Tibial nerve (tissue), 3 donors: ENCODE data around the gene SCAF4.

Experiments used
- POLR2A ChIP-seq, 2 donors: fragments of 450-650 bp; IDR thresholded peaks; one replicate each; pipeline ENCODE4 v1.6.1; 2017; ENCODE audit warnings: antibody characterized with exemption in 2 of 2, mild to moderate bottlenecking in 2 of 2, moderate library complexity in 2 of 2
- TF ChIP-seq, protein P1 (sequence below), 5 experiments: fragments of 200-600 bp in 3 of 5; fragments of 450-650 bp in 2 of 5; sonication (generic) in 3 of 5; IDR thresholded peaks; one replicate each; pipeline ENCODE4 v1.5.1; 2016 to 2019; ENCODE audit warnings: antibody characterized with exemption in 5 of 5, mild to moderate bottlenecking in 3 of 5, moderate library complexity in 2 of 5

DNA sequence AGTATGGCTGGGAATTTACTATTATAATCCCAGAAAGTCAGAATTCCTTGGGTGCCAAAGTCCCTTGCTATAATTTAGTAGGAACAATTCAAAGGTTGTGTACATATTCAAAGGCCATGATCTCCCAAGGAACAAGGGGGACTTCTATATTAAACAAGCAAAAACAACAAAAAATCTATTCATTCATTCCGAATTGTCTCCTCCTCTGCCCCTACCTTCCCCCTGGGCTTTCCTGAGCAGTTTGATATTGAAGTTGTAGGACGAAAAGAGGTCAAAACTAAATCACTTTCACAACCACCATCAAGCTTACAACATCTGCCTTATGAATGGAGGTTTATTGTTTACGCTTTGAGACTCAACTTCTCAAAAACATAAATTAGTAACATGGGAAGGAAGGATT lies 107.7 kb downstream of the SCAF4 start:
- TF ChIP-seq, protein P1, sequence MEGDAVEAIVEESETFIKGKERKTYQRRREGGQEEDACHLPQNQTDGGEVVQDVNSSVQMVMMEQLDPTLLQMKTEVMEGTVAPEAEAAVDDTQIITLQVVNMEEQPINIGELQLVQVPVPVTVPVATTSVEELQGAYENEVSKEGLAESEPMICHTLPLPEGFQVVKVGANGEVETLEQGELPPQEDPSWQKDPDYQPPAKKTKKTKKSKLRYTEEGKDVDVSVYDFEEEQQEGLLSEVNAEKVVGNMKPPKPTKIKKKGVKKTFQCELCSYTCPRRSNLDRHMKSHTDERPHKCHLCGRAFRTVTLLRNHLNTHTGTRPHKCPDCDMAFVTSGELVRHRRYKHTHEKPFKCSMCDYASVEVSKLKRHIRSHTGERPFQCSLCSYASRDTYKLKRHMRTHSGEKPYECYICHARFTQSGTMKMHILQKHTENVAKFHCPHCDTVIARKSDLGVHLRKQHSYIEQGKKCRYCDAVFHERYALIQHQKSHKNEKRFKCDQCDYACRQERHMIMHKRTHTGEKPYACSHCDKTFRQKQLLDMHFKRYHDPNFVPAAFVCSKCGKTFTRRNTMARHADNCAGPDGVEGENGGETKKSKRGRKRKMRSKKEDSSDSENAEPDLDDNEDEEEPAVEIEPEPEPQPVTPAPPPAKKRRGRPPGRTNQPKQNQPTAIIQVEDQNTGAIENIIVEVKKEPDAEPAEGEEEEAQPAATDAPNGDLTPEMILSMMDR (IDR thresholded peaks at IDR 0.05), result no peak
- no peak for TF ChIP-seq POLR2A (IDR thresholded peaks at IDR 0.05)
